Keratinocyte (primary cell): ENCODE results near the gene UGT8. TPM values are rescaled to one million over a fixed set of nuclear protein-coding genes. Genes with fewer than 3 reads are reported as not detected.

ENCODE experiments used
- DNase-seq: peaks from one replicate; pipeline ENCODE4 v3.0.0-alpha.2; 2011; ENCODE audit warnings: low read depth, missing footprints, low spot score
- FAIRE-seq: peaks from 2 replicates; lab custom pipeline; 2011; peaks lifted over from hg19 to GRCh38; lab: Jason Lieb, UNC
- H2AFZ ChIP-seq: 2 replicates; pipeline ENCODE4 v1.6.0; 2012; ENCODE audit warnings: low read length, control low read depth, inconsistent platforms; ENCODE audit not compliant: control insufficient read depth
- H3K27ac ChIP-seq: 2 replicates; pipeline ENCODE4 v1.5.1; 2011; ENCODE audit warnings: low read length; ENCODE audit not compliant: control insufficient read depth, insufficient read depth
- H3K27me3 ChIP-seq: 3 replicates; pipeline ENCODE4 v1.6.0; 2011; ENCODE audit warnings: low read length; ENCODE audit not compliant: control insufficient read depth, insufficient read depth; ENCODE audit errors: extremely low read depth
- H3K36me3 ChIP-seq, 2 experiments: 2 replicates in 1 of 2; 3 replicates in 1 of 2; pipeline ENCODE4 v1.5.1; 2011; ENCODE audit warnings: low read length in 2 of 2, mild to moderate bottlenecking in 1 of 2; ENCODE audit not compliant: control insufficient read depth in 2 of 2, insufficient read depth in 2 of 2; ENCODE audit errors: extremely low read depth in 1 of 2
- H3K4me1 ChIP-seq: 3 replicates; pipeline ENCODE4 v1.5.1; 2011; ENCODE audit warnings: low read length; ENCODE audit not compliant: control insufficient read depth, insufficient read depth; ENCODE audit errors: extremely low read depth
- H3K4me2 ChIP-seq: 3 replicates; pipeline ENCODE4 v1.6.0; 2011; ENCODE audit warnings: low read depth, low read length; ENCODE audit not compliant: control insufficient read depth, insufficient read depth; ENCODE audit errors: extremely low read depth
- H3K4me3 ChIP-seq, 3 experiments: fragments of 200-600 bp in 1 of 3; sonication (generic) in 1 of 3; 2 replicates in 2 of 3; 3 replicates in 1 of 3; pipeline ENCODE4 v1.5.1; 2011 to 2016; ENCODE audit warnings: low read length in 3 of 3, mild to moderate bottlenecking in 3 of 3, control low read depth in 2 of 3, inconsistent platforms in 1 of 3, low read depth in 1 of 3, mixed read lengths in 1 of 3, mixed run types in 1 of 3, moderate library complexity in 1 of 3; ENCODE audit not compliant: control insufficient read depth in 2 of 3, insufficient read depth in 2 of 3; ENCODE audit errors: extremely low read depth in 1 of 3
- H3K79me2 ChIP-seq: 2 replicates; pipeline ENCODE4 v1.6.0; 2012; ENCODE audit warnings: low read length; ENCODE audit not compliant: control insufficient read depth, insufficient read depth
- H3K9ac ChIP-seq: 3 replicates; pipeline ENCODE4 v1.6.0; 2011; ENCODE audit warnings: low read length; ENCODE audit not compliant: control insufficient read depth, insufficient read depth; ENCODE audit errors: extremely low read depth
- H3K9me1 ChIP-seq: 3 replicates; pipeline ENCODE4 v1.6.0; 2011; ENCODE audit warnings: low read length; ENCODE audit not compliant: control insufficient read depth, insufficient read depth; ENCODE audit errors: extremely low read depth
- H3K9me3 ChIP-seq: 2 replicates; pipeline ENCODE4 v1.5.1; 2012; ENCODE audit warnings: low read depth, low read length; ENCODE audit not compliant: control insufficient read depth
- H4K20me1 ChIP-seq: 3 replicates; pipeline ENCODE4 v1.6.0; 2011; ENCODE audit warnings: low read length; ENCODE audit not compliant: control insufficient read depth, insufficient read depth; ENCODE audit errors: extremely low read depth
- CTCF ChIP-seq, 3 experiments: IDR thresholded peaks in 1 of 3; conservative IDR thresholded peaks in 1 of 3; optimal IDR thresholded peaks in 1 of 3; 2 replicates in 2 of 3; 3 replicates in 1 of 3; pipeline versions ENCODE3 to v1.5.1; 2011; ENCODE audit warnings: low read length in 3 of 3, mild to moderate bottlenecking in 3 of 3, moderate library complexity in 2 of 3, control low read depth in 1 of 3, inconsistent platforms in 1 of 3; ENCODE audit not compliant: insufficient read depth in 2 of 3; ENCODE audit errors: extremely low read depth in 1 of 3
- EZH2 ChIP-seq: IDR thresholded peaks from one replicate; pipeline ENCODE4 v1.6.1; 2012; ENCODE audit warnings: inconsistent platforms, mild to moderate bottlenecking, low read length, moderate library complexity
- dilution Hi-C: fragments of 300-500 bp; cut with MboI; formaldehyde crosslinking; loops from one replicate; pipeline ENCODE4 v1.7.0; 2020; ENCODE audit warnings: low sequenced_read_pairs; ENCODE audit not compliant: extremely low pct_ligation_motif_present
- polyA plus RNA-seq, 5 experiments: library from polyadenylated mRNA; depleted of rRNA in 3 of 5; stranded (reverse) in 3 of 5; stranded (forward) in 1 of 5; unstranded in 1 of 5; fragments of >200 nt; gene quantifications; 1 replicate in 1 of 5; 2 replicates in 3 of 5; 3 replicates in 1 of 5; pipeline versions ENCODE4 v1.2.1 to v1.2.3, GENCODE V29; 2011 to 2012; ENCODE audit warnings: missing spikeins in 2 of 5, low read depth in 1 of 5, low replicate concordance in 1 of 5

UGT8 gene
- polyA plus RNA-seq, 1 donor (not counting 4 experiments of a cell fraction or from before 2014, with no cell fraction given), result 1.7 TPM

GRCh38 chr4:114684462-114684861, 85.9 kb downstream of the UGT8 start:
- DNase-seq, result no peak
- Histone ChIP-seq H3K4me1 (no peaks in the 10 kb centered on the region), H3K9me1 (no peaks in the 10 kb centered on the region), H3K9ac (no peak overlapping the region), H3K9me3 (no peaks in the 10 kb centered on the region), H3K4me2 (no peak overlapping the region), H3K27me3 (no peaks in the 10 kb centered on the region), H2AFZ (no peak overlapping the region), H3K79me2 (no peaks in the 10 kb centered on the region), H3K36me3 (no peaks in the 10 kb centered on the region), H3K4me3 (no peak overlapping the region), H4K20me1 (no peaks in the 10 kb centered on the region), H3K27ac (no peak overlapping the region)
- no peak for FAIRE-seq
- TF ChIP-seq CTCF (optimal IDR thresholded peaks at IDR 0.05 in 1 of 3, IDR thresholded peaks at IDR 0.05 in 1 of 3, conservative IDR thresholded peaks at IDR 0.05 in 1 of 3; ENCODE audit: extremely low read depth in 1 of 3, insufficient read depth in 2 of 3, low read length in 3 of 3) (peak in 1 of 3 experiments; percentile 5), EZH2 (no peak)
- dilution Hi-C loops, result no loop called here

- no peak for DNase-seq
- Histone ChIP-seq H3K27me3 (no peaks in the 10 kb centered on the region), H3K36me3 (no peaks in the 10 kb centered on the region), H3K79me2 (no peaks in the 10 kb centered on the region), H3K4me2 (no peak overlapping the region), H3K9me1 (no peaks in the 10 kb centered on the region), H4K20me1 (no peaks in the 10 kb centered on the region), H3K4me1 (no peaks in the 10 kb centered on the region), H3K9ac (no peak overlapping the region), H3K9me3 (no peaks in the 10 kb centered on the region), H2AFZ (no peak overlapping the region), H3K4me3 (no peak overlapping the region), H3K27ac (no peak overlapping the region)
- dilution Hi-C loops, result no loop called here
- FAIRE-seq, result no peak
- TF ChIP-seq EZH2 (no peak), CTCF (optimal IDR thresholded peaks at IDR 0.05 in 1 of 3, IDR thresholded peaks at IDR 0.05 in 1 of 3, conservative IDR thresholded peaks at IDR 0.05 in 1 of 3; ENCODE audit: extremely low read depth in 1 of 3, insufficient read depth in 2 of 3, low read length in 3 of 3) (no peak)
Measured at GRCh38 chr4:114688059-114688458, 89.5 kb downstream of the UGT8 start.
